Breast epithelium (tissue), 3 donors: ENCODE data around the gene DDX42.

Experiments used
- POLR2A ChIP-seq: fragments of 450-650 bp; IDR thresholded peaks from one replicate; pipeline ENCODE4 v1.6.1; 2016; ENCODE audit warnings: antibody characterized with exemption, mild to moderate bottlenecking, moderate library complexity
- TF ChIP-seq, protein P1 (sequence below), 3 donors: fragments of 450-650 bp; IDR thresholded peaks; one replicate each; pipeline ENCODE4 v1.5.1; 2016 to 2017; ENCODE audit warnings: antibody characterized with exemption in 3 of 3, mild to moderate bottlenecking in 3 of 3, moderate library complexity in 3 of 3

- TF ChIP-seq, protein P1, sequence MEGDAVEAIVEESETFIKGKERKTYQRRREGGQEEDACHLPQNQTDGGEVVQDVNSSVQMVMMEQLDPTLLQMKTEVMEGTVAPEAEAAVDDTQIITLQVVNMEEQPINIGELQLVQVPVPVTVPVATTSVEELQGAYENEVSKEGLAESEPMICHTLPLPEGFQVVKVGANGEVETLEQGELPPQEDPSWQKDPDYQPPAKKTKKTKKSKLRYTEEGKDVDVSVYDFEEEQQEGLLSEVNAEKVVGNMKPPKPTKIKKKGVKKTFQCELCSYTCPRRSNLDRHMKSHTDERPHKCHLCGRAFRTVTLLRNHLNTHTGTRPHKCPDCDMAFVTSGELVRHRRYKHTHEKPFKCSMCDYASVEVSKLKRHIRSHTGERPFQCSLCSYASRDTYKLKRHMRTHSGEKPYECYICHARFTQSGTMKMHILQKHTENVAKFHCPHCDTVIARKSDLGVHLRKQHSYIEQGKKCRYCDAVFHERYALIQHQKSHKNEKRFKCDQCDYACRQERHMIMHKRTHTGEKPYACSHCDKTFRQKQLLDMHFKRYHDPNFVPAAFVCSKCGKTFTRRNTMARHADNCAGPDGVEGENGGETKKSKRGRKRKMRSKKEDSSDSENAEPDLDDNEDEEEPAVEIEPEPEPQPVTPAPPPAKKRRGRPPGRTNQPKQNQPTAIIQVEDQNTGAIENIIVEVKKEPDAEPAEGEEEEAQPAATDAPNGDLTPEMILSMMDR (IDR thresholded peaks at IDR 0.05), result no peak
- no peak for TF ChIP-seq POLR2A
Observed at GRCh38 chr17:63740464-63741142, 33.4 kb upstream of the DDX42 start.
